ENCODE data around the gene MAP7D3. TPM values are rescaled to one million over a fixed set of nuclear protein-coding genes. Genes with fewer than 3 reads are reported as not detected.
A peak's percentile ranks its signal among the peaks of the same experiment; 100 is the strongest.

MAP7D3 gene
- total and polyA plus RNA-seq, 5 donors, result 5.9 to 13.8 (median 11.3) TPM

DNA sequence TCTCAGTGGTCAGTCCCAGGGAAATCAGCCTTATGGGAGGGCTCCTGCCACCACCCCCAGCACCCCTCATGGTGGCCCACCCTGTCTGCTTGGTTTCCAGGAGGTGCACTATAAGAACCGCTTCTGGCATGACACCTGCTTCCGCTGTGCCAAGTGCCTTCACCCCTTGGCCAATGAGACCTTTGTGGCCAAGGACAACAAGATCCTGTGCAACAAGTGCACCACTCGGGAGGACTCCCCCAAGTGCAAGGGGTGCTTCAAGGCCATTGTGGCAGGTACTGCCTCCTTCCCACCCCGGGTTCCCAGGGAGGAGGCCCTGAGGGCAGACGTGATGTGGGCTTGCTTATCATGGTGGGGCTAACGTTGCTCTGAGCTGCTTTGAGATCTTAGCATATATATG lies 44.3 kb downstream of the MAP7D3 start:
- H3K9me3 ChIP-seq (ENCODE audit: control insufficient read depth, low read length), result no peaks in the 10 kb centered on the region
- H3K27ac ChIP-seq (ENCODE audit: low read length), result peak overlapping the region; percentile 67
- ATAC-seq (no peak), DNase-seq (no peak)
- no peak overlapping the region for H3K4me3 ChIP-seq (ENCODE audit: low read length)
- H3K4me1 ChIP-seq (ENCODE audit: control insufficient read depth, insufficient read depth, low read length), result no peaks in the 10 kb centered on the region
- intact Hi-C loops (cut with DNase I), result loop anchor here (5.0 to 10.0 kb wide), 3 partner anchors 35 to 182 kb away; no protein-coding TSS in a partner anchor
- WGBS, result 73% methylated on average over 6 of the region's 6 CpGs
- H3K27me3 ChIP-seq (ENCODE audit: control insufficient read depth, insufficient read depth), result no peaks in the 10 kb centered on the region

DNA sequence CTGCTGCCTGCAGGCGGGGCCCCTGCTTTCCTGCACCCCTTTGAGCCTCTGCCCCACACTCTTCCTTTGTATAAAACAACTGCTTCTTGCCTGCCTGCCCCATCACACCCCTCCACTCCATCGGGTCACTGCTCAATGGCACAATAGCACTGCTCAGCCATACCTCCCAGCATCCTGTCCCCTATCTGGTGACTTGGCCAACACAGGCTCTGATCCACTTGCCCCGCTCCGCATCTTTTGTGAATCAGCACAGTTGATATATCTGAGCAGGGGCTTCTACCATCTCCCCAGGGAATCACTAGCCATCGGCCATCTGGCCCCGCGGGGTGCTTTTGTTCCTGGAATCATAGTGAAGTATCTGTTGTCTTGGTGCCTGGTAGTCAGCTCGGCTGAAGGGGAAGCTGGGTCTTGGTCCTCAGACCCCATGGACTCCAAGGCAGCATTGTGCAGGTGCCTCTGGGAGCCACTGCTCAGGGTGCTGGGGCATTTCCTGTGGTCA lies 45.3 kb downstream of the MAP7D3 start:
- Histone ChIP-seq H3K4me3 (ENCODE audit: low read length) (peak overlapping the region; percentile 40), H3K9me3 (ENCODE audit: control insufficient read depth, low read length) (no peaks in the 10 kb centered on the region), H3K27ac (ENCODE audit: low read length) (peak overlapping the region; percentile 91), H3K27me3 (ENCODE audit: control insufficient read depth, insufficient read depth) (no peaks in the 10 kb centered on the region), H3K4me1 (ENCODE audit: control insufficient read depth, insufficient read depth, low read length) (peaks cover 1% of the 10 kb centered on the region)
- intact Hi-C loops (cut with DNase I), result loop anchor here (5.0 to 10.0 kb wide), 3 partner anchors 34 to 181 kb away; no protein-coding TSS in a partner anchor
- DNase-seq (no peak), ATAC-seq (no peak)
- 64% methylated on average over 8 of the region's 8 CpGs for WGBS

DNA sequence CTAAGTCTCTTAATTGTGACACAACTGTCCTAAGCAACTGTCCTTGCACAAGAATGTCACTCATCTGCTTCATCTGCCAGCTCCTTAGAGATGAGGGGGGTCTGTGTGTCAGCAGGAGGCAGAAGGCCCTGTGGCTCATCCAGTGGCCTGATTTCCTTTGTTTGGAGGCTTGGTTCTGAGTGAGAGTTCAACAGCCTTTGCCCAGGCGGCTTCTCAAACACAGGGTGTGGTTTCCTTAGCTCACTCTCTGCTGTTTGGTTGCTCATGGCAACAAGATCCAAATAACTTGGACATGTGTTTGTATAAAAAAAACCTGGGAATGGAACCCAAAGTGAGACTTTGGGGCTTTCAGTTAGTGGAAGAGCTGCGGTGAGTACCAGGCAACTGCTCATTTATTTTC lies 46.6 kb downstream of the MAP7D3 start:
- Histone ChIP-seq H3K9me3 (ENCODE audit: control insufficient read depth, low read length) (no peaks in the 10 kb centered on the region), H3K27ac (ENCODE audit: low read length) (peak overlapping the region; percentile 83), H3K27me3 (ENCODE audit: control insufficient read depth, insufficient read depth) (no peaks in the 10 kb centered on the region), H3K4me3 (ENCODE audit: low read length) (peak overlapping the region; percentile 40), H3K4me1 (ENCODE audit: control insufficient read depth, insufficient read depth, low read length) (peaks cover 1% of the 10 kb centered on the region)
- 8% methylated on average over 2 of the region's 2 CpGs for whole genome bisulfite sequencing
- DNase-seq, result peak in 2 of 3 donors; percentile 58 to 61
- ATAC-seq, result peak; percentile 70 to 87
- intact Hi-C loops (cut with DNase I), result loop anchor here in 1 of 4 donors (10.0 kb wide), 1 partner anchor 180 kb away; no protein-coding TSS in a partner anchor

DNA sequence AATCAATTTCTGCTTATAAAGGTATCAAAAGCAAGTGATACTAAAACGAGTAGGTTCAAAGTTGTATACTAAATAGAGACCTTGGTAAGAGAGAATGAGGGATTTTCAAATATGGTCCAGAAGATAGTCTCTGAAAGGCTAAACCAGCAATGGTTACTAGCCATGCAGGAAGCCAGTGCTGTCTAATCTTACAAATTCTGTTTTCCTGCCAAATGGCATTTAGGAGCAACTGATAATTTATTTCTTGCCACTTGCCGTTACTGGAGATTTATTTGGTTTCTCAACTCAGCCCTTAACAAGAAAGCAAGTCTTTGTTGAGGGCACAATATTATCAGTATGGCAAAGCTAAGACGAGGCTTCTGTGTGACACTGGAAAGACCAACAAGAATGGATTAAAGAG lies 47.2 kb downstream of the MAP7D3 start:
- no peak for DNase-seq
- no peak overlapping the region for H3K4me3 ChIP-seq (ENCODE audit: low read length)
- H3K9me3 ChIP-seq (ENCODE audit: control insufficient read depth, low read length), result no peaks in the 10 kb centered on the region
- ATAC-seq, result peak in 1 of 2 donors; percentile 10
- intact Hi-C loops (cut with DNase I), result loop anchor here in 1 of 4 donors (10.0 kb wide), 1 partner anchor 179 kb away; no protein-coding TSS in a partner anchor
- WGBS, result 15% methylated on average over 3 of the region's 3 CpGs
- H3K4me1 ChIP-seq (ENCODE audit: control insufficient read depth, insufficient read depth, low read length), result peaks cover 1% of the 10 kb centered on the region
- no peaks in the 10 kb centered on the region for H3K27me3 ChIP-seq (ENCODE audit: control insufficient read depth, insufficient read depth)
- peak overlapping the region; percentile 83 for H3K27ac ChIP-seq (ENCODE audit: low read length)

DNA sequence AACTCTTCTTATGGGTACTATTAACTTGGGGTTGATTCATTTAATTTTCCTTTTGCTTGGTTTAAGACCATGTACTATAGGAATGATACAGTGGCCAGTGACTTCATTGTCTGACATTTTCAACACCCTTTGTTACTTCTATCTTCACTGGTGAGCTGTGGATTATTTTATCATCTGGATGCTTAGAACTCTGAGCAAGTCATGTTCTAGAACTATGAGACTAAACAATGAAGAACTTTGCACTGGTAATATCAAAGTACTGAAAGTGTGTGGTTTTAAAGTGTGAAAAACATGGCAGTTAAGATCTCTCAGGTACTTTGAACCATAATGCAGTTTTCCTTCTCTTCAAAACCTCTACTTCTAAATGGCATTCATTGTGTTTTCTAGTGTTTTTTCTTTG lies 47.8 kb downstream of the MAP7D3 start:
- no peaks in the 10 kb centered on the region for H3K27me3 ChIP-seq (ENCODE audit: control insufficient read depth, insufficient read depth)
- no peak for DNase-seq
- H3K9me3 ChIP-seq (ENCODE audit: control insufficient read depth, low read length), result no peaks in the 10 kb centered on the region
- H3K27ac ChIP-seq (ENCODE audit: low read length), result no peak overlapping the region
- peaks cover 3% of the 10 kb centered on the region for H3K4me1 ChIP-seq (ENCODE audit: control insufficient read depth, insufficient read depth, low read length)
- no peak overlapping the region for H3K4me3 ChIP-seq (ENCODE audit: low read length)
- no peak for ATAC-seq
- intact Hi-C loops (cut with DNase I), result loop anchor here in 1 of 4 donors (10.0 kb wide), 1 partner anchor 179 kb away; no protein-coding TSS in a partner anchor

DNA sequence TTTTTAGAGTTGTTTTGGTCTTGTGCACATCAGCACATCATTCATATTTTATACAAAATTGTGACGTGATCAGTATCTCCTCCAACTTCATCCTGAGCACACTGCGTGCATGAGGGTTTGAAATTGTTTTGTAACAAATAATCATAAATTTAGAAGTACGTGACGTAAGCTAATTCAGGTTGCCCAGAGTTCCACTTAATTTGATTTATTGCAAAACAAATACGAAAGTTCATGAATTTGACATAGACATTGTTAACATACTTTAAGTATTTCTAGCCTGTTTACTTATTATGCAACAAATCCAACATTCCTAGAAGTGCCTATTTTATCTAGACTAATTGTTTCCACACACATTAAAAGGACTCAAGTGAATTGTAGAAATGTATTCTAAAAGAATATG lies 48.3 kb downstream of the MAP7D3 start:
- 50% methylated on average over 5 of the region's 5 CpGs for WGBS
- no peaks in the 10 kb centered on the region for H3K9me3 ChIP-seq (ENCODE audit: control insufficient read depth, low read length)
- no peak for ATAC-seq
- no peaks in the 10 kb centered on the region for H3K27me3 ChIP-seq (ENCODE audit: control insufficient read depth, insufficient read depth)
- peaks cover 3% of the 10 kb centered on the region for H3K4me1 ChIP-seq (ENCODE audit: control insufficient read depth, insufficient read depth, low read length)
- H3K27ac ChIP-seq (ENCODE audit: low read length), result peak overlapping the region; percentile 45
- intact Hi-C loops (cut with DNase I), result loop anchor here in 1 of 4 donors (10.0 kb wide), 1 partner anchor 178 kb away; no protein-coding TSS in a partner anchor
- H3K4me3 ChIP-seq (ENCODE audit: low read length), result no peak overlapping the region
- no peak for DNase-seq

DNA sequence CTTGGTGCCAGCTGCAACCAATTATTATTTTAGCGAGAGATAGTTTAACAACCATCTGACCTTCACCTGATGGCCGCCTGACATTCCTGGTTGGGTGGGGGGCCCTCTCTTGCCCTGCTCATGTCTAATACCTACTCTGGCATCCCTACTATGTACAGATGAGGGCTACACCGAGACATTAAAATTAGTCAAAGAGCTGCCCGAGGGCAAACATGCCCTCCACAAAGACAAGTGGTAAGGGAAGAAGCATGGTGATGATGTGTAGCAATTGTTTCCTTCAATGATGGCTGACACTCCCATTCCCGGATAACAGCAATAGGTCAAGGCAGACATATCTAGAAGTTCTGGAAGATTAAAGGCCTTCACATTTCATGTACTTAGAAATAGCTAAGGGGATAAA lies 49.6 kb downstream of the MAP7D3 start:
- intact Hi-C loops (cut with DNase I), result loop anchor here in 1 of 4 donors (10.0 kb wide), 1 partner anchor 177 kb away; no protein-coding TSS in a partner anchor
- no peak overlapping the region for H3K4me3 ChIP-seq (ENCODE audit: low read length)

DNA sequence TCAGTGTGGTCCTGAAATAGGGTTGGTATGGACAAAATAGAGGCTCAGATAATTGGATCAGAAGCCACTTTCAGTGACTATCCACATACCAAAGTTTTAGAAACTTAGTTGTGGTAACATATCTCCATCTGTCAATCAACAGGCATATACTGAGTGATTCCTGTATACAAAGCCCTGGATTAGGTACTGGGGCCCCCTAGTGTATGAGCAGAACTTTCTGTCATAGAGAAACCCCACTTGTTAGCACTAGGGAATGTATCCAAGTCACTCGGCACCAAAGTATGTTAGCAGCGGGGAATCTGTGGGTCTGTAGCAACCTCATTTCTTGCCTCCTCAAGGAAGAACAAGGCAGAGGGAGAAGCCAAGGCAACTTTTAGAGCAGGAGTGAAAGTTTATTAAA lies 50.7 kb downstream of the MAP7D3 start:
- intact Hi-C loops (cut with DNase I), result loop anchor here in 1 of 4 donors (10.0 kb wide), 1 partner anchor 176 kb away; no protein-coding TSS in a partner anchor
- Histone ChIP-seq H3K27ac (ENCODE audit: low read length) (no peak overlapping the region), H3K27me3 (ENCODE audit: control insufficient read depth, insufficient read depth) (no peaks in the 10 kb centered on the region), H3K4me1 (ENCODE audit: control insufficient read depth, insufficient read depth, low read length) (peaks cover 11% of the 10 kb centered on the region), H3K9me3 (ENCODE audit: control insufficient read depth, low read length) (no peaks in the 10 kb centered on the region), H3K4me3 (ENCODE audit: low read length) (no peak overlapping the region)
- ATAC-seq, result peak; percentile 52 to 64
- 33% methylated on average over 2 of the region's 2 CpGs for WGBS
- no peak for DNase-seq

More for the DNA sequence above, 49.6 kb downstream of the MAP7D3 start:
- Histone ChIP-seq H3K27me3 (ENCODE audit: control insufficient read depth, insufficient read depth) (no peaks in the 10 kb centered on the region), H3K9me3 (ENCODE audit: control insufficient read depth, low read length) (no peaks in the 10 kb centered on the region), H3K27ac (ENCODE audit: low read length) (peak overlapping the region; percentile 58), H3K4me1 (ENCODE audit: control insufficient read depth, insufficient read depth, low read length) (peaks cover 3% of the 10 kb centered on the region)
- ATAC-seq, result no peak
- DNase-seq, result no peak
- 76% methylated on average over 5 of the region's 5 CpGs for WGBS

DNA sequence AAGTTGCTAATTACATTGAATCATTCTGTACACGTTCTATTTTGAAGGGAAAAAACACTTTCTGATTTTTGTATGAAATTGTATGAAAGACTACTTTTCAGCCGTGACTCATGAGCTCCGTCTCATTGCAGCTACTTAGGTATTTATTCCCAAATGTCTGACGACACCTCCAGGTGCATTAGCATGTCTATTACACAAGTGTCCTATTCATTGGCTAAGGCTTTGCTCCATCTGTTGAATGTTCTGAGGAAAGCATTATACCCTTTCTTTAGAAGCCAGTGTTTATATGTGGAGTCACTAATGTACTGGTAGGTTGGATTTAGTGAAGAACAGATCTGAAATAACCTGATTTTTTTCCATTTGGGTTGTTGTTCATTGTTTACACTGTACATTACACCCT lies 51.8 kb downstream of the MAP7D3 start:
- WGBS, result 49% methylated on average over 4 of the region's 4 CpGs
- Histone ChIP-seq H3K4me3 (ENCODE audit: low read length) (no peak overlapping the region), H3K27me3 (ENCODE audit: control insufficient read depth, insufficient read depth) (no peaks in the 10 kb centered on the region), H3K27ac (ENCODE audit: low read length) (peak overlapping the region; percentile 52), H3K9me3 (ENCODE audit: control insufficient read depth, low read length) (no peaks in the 10 kb centered on the region), H3K4me1 (ENCODE audit: control insufficient read depth, insufficient read depth, low read length) (peaks cover 12% of the 10 kb centered on the region)
- no peak for DNase-seq
- ATAC-seq, result no peak
- intact Hi-C loops (cut with DNase I), result no loop called here

DNA sequence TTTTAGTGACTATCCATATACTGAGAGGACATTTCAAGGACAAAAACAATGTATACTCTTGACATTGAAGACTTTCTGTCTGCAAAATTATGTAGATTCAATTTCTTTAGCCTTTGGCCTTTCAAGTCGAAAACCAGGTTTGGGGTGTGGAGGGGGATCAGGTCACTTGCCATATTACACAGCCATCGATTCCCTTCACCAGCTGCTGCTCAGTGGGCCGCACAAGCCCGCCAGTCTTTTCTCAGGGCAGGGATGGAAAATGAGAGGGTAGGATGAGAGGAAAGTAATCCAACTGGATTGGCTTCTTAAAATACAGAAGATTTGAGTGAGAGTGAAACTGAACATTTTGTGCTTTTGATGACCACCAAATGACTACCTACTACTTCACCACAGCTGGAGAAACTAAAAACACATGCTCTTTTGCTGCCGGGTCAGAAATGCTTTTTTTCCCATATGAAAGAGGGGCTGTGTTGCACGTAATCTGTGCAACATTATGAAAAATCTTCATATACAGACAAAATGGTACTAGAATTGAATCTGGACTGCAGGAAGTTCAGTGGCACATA lies 52.4 kb downstream of the MAP7D3 start:
- H3K4me1 ChIP-seq (ENCODE audit: control insufficient read depth, insufficient read depth, low read length), result peaks cover 12% of the 10 kb centered on the region
- no peaks in the 10 kb centered on the region for H3K27me3 ChIP-seq (ENCODE audit: control insufficient read depth, insufficient read depth)
- intact Hi-C loops (cut with DNase I), result no loop called here
- peak overlapping the region; percentile 38 for H3K4me3 ChIP-seq (ENCODE audit: low read length)
- peak overlapping the region; percentile 78 for H3K27ac ChIP-seq (ENCODE audit: low read length)
- ATAC-seq (no peak), DNase-seq (no peak)
- H3K9me3 ChIP-seq (ENCODE audit: control insufficient read depth, low read length), result no peaks in the 10 kb centered on the region
- WGBS, result 87% methylated on average over 6 of the region's 6 CpGs

DNA sequence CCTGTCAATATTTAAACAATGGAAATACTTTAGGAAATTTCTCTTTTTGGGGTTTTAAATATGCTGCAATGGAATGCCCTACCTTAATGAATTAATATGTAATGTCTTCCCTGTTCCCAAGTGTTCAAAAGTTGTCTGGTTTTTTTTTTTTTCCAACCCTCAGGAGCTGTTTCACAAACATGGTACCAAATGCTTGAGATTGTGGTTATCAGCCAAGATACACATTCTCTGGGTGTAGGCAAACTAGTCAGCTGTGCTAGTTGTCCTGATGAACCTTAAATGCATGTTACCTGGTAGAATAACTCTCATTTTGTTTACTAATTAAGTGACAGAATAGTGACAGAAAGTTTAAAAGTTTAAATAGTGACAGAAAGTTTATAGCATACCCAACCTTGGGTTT lies 53.2 kb downstream of the MAP7D3 start:
- DNase-seq (no peak), ATAC-seq (no peak)
- intact Hi-C loops (cut with DNase I), result no loop called here
- no peaks in the 10 kb centered on the region for H3K27me3 ChIP-seq (ENCODE audit: control insufficient read depth, insufficient read depth)
- no peaks in the 10 kb centered on the region for H3K9me3 ChIP-seq (ENCODE audit: control insufficient read depth, low read length)
- H3K4me1 ChIP-seq (ENCODE audit: control insufficient read depth, insufficient read depth, low read length), result peaks cover 17% of the 10 kb centered on the region
- peak overlapping the region; percentile 38 for H3K4me3 ChIP-seq (ENCODE audit: low read length)
- H3K27ac ChIP-seq (ENCODE audit: low read length), result no peak overlapping the region
